NCI-H2107 (cell line): ENCODE data around the gene RAB3GAP1.
"Not testable (repeated sequence)": the region's sequence is repeated elsewhere in the genome, so short reads cannot be mapped to it uniquely, and the experiment has no call there.

Experiments used
- DNase-seq: peaks from one replicate; lab custom pipeline; 2025; lab: John Stamatoyannopoulos, UW

RAB3GAP1 gene

DNA sequence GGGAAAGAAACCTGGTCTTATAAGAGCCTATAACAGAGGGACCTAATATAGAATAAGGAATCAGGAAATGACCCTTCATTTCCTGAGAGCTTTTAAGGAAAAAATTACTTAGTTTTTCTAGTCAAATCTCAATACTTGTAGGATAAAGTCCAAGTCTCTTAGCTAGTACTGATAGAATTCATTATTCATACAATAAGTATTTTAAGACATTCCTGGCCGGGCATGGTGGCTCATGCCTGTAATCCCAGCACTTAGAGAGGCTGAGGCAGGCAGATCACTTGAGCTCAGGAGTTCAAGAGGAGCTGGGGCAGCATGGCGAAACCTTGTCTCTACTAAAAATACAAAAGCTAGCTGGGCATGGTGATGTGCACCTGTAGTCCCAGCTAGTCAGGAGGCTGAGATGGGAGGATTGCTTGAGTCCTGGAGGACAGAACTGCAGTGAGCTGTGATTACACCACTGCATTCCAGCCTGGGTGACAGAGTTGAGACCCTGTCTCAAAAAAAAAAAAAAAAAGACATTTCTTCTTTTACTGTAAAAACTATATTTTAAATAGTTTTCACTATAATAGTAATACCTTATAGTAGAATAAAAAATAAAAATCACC is 3.2 kb downstream of the RAB3GAP1 start:
- DNase-seq = no peak

DNA sequence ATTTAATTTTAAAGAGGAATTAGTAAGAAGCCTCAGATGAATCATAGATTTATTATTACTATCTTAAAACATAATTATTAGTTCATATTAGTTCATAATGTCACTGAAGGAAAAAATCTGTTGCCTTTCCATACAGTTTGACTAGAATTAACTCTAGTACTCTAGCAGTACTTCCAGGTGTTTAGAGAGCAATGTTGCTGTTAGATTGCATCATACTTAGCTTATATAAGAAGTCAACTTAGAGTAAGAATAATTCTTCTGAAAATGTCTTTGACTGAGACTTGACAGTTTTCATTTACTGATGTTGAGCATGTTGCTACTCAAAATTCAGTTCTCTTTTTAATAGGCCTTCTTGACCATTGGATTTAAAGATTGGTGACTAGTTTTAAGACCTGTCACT is 4.7 kb downstream of the RAB3GAP1 start:
- DNase-seq = no peak

DNA sequence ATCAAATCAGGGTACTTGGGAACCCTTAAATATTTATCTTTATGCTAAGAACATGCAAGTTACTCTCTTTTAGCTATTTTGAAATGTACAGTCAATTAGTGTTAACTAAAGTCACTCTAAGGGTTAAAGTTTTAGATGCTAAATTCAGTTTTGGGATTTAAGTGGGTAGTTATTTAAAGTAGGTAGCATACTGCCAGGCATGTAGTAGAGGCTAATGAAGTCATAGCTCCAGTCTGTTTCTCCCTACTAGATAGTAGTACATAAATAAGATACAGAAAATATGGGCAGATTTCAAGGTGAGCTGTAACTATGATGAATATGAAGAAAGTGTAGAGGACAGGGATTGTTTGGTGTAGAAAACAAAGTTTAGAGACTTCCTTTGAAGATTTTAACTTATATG is 7.5 kb downstream of the RAB3GAP1 start:
- no peak for DNase-seq

DNA sequence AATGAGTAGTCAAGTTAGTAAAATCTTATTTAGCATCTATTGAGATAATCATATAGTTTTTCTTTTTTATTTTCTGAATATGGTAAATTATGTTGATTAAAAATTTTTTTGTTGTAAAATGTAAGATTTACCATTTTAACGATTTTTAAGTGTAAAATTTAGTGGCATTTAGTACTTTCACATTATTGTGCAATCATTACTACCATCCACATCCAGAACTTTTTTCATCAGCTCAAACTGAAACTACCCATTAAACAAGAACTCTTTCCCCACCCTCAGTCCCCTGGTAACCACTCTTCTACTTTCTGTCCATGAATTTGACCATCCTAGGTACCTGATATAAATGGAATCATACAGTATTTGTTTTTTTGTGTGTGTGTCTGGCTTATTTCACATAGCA is 11.1 kb downstream of the RAB3GAP1 start:
- DNase-seq = no peak

DNA sequence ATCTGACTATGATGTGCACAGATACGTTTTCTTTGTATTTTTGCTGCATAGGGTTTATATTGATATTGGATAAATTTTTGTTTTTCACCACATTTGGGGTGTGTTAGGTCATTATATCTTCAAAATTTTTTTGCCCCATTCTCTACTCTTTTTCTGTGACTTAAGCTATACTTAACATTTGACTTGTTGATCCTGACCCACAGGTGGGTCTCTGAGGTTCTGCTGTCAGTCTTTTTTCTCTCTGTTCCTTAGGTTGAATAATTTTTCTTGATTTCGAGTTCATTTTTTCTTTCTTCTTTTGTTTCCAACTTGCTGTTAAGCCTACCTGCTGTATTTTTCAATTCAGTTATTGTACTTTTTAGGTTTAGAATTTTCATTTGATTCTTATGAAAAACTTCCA is 12.1 kb downstream of the RAB3GAP1 start:
- no peak for DNase-seq

DNA sequence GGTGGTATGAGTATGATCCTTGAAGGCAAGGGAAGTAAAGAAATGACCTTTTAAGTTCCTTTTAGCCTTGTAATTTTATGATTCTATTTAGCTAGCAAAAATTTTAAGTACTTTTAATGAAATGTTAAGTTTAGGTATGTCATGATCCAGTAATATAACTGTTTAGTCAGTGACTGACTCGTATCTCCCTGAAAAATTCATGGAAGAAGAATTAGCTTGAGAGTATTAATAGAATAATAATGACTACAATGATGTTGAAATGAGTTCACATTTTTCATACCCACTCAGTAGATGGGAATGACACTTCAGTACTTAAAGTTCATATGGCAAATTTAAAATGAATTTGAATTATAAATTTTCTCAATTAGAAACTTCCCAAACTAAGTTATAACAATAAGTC is 14.6 kb downstream of the RAB3GAP1 start:
- DNase-seq = no peak

DNA sequence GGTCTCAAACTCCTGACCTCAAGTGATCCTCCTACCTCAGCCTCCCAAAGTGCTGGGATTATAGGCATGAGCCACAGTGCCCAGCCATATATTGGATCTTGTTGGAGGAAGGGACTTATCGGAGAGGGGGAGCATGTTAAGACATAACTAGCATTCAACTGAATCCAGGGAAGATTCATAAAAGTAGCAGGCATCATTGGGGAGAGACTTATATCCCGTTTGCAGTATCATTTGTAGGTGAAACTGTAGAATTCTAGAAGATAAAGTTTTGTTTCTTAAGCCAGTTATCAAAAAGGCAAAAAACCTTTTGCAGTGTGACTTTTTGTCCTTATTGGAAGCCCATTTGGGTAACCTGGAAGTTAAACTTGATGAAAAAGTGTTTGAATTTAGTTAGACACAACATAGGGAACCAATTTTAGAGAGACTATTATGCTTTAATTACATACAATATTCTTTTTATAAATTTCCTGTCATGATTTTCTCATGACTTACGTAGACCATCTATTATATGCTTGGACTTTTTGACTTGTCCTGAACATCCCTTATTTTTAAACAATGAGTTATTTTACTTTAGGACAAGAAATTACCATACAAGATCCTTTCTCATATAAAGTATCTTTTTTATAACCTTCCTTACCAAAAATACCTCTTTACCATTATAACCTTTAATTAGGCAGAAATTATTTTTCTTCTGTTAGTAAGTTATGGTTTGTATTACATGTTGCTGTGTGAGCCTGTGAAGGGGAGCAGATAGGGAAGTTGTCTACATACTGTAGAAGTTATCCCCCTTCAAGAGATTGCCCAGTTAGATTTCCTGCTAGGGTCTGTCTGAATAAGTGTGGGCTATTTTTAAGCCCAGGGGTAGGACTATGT is 20.3 kb downstream of the RAB3GAP1 start:
- no peak for DNase-seq

DNA sequence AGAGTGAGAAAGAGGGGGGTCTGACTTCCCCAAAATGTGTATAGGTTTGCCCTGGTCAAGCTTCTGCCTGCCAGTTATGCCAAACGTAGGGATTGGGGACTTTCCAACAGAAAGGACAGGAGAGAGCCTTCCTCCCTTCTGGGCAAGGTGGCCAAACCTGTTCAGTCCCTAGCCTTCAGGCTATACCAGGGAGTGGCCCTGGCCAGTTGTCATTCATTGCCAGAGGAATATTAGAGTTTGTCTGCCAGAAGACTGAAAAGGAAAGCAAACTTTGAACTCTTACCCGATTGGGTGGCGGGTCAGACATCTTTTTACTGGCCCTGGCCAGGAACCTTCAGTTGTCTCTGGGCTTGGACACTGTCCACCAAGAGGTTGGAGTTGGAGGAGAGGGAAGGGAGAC is 22.1 kb downstream of the RAB3GAP1 start:
- no peak for DNase-seq

DNA sequence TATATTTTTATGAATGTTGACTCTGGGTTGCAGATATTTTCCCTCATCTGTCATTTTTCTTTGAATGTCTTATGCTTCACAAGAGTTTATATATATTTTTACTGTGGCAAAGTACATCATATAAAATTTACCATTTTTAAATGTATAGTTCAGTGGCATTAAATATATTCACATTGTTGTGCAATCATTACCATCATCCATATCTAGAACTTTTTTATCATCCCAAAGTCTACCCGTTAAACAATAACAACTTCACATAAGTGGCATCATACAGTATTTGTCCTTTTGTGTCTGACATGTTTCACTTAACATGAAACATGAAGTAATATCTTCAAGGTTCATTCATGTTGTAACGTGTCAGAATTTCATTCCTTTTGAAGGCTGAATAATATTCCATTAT is 24.5 kb downstream of the RAB3GAP1 start:
- no peak for DNase-seq

DNA sequence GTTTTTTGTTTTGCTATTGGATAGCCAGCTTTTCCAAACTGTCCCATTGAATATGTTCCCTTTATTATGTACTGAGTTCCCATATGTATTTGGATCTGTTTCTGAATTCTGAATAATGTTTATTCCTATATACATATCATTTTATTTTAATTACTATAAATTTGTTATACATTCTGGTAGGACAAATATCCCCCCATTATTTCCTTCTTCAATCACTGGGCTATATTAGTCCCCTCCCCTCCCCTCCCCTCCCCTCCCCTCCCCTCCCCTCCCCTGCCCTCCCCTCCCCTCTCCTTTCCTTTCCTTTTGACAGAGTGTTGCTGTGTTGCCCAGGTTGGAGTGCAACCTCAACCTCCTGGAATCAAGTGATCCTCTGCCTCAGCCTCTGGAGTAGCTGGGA is 26.3 kb downstream of the RAB3GAP1 start:
- DNase-seq = no peak

DNA sequence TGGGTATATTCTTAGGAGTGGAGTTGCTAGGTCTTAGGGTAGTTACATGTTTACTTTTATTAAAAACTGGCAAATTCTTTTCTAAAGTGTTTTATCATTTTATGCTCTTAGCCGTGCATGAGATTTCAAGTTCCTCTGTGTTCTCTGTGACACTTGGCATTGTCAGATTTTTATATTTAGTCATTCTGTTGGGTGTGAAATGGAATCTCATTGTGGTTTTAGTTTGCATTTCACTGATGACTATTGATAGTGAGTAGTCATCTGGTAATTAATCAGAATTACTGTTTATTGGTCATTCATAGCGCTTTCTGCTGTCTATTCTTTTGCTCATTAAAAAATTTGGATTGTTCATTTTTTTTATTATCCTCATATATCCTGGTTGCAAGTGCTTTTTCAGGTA is 34.1 kb downstream of the RAB3GAP1 start:
- no peak for DNase-seq

DNA sequence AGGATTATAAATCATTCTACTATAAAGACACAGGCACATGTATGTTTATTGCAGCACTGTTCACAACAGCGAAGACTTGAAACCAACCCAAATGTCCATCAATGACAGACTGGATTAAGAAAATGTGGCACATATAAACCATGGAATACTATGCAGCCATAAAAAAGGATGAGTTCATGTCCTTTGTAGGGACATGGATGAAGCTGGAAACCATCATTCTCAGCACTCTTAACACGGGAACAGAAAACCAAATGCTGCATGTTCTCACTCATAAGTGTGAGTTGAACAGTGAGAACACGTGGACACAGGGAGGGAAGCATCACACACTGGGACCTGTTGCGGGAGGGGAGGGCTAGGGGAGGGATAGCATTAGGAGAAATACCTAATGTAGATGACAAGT is 37.5 kb downstream of the RAB3GAP1 start:
- not testable (repeated sequence) for DNase-seq

DNA sequence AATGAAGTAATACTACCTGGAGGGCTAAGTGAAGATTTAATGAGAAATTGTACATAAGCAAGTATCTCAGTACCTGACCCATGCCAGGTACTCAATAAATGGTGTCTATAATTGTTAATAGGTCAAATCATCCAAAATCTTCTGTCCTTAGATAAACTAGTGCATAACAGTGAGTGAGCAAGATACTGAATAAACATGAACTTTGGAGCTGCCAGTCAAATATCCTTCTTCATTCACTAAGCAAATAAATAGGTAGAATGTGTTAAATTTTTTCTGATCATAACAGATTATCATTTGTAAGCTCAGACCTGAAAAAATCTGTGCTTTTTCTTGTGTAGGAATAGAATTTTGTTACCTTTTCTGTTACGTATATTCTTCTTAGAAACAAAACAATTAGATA is 39.6 kb downstream of the RAB3GAP1 start:
- DNase-seq = no peak

DNA sequence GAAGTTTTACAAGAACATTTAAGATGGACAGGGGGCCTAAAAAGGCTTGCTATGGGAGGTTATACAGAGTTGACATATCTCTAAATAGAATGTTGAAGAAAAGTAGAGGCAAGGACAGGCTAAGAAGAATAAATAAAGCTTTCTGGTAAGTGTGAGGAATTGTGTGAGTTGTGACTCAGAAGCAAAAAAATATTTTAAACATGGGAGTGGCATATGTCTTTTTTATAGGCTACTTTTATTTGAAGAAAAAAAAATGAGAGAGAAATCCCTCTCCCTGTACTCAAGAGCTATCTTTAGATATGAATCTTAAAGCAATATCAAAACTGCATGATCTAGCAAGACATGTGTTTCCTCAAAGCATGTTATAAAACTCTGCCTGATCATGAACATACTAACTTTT is 41.1 kb downstream of the RAB3GAP1 start:
- DNase-seq = no peak

DNA sequence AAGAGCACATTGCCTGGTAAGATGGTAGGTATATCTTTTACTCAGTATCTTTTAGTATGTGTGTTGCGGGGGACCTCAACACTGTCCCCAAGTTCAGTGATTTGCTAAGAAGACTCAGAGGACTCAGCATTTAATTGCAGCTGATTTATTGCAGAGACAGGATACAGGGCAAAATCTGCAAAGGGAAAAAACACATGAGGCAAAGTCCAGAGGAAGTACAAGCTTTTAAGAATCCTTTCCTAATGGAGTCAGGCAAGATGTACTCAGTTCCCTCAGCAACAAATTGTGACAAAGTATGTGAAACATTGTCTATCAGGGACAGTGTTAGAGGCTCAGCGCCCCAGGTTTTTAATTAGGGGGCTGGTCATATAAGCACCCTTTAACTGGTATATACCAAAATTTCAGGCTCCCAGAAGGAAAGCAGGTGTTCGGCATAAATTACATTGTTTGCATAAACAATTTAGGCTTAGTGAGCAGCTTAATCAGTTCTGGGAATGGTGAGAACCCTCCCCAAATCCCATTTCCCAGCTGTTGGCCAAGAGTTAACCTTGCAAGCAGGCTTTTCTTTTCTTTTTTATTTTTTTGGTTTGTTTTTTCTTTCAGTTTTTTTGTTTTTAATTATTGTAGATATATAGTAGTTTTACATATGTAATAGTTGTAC is 41.7 kb downstream of the RAB3GAP1 start:
- DNase-seq = no peak

DNA sequence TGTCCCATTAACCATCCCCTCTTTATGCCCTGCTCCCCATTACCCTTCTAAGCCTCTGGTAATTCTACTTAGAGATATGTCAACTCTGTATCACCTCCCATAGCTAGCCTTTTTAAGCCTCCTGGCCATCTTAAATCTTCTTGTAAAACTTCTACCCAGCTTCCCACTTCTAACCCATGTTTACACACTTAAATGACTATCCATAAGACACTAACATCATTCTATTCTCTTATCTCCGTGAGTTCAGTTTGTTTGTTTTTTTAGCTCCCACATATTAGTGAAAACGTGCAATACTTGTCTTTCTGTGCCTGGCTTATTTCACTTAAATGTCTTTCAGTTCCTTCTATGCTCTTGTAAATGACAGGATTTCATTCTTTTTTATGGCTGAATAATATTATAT is 42.4 kb downstream of the RAB3GAP1 start:
- no peak for DNase-seq

DNA sequence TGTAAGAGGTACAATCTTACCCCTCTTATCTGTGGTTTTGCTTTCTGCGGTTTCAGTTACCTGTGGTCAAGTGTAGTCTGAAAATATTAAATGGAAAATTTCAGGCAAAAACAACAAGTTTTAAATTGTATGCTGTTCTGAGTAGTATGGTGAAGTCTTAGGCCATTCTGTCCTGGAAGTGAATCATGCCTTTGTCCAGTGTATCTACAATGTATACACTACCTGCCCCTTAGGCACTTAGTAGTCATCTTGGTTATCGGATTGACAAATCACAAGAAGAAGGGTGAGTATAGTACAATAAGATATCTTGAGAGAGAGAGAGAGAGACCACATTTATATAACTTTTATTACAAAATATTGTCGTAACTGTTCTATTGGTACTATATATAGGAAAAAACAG is 43.5 kb downstream of the RAB3GAP1 start:
- DNase-seq = no peak

DNA sequence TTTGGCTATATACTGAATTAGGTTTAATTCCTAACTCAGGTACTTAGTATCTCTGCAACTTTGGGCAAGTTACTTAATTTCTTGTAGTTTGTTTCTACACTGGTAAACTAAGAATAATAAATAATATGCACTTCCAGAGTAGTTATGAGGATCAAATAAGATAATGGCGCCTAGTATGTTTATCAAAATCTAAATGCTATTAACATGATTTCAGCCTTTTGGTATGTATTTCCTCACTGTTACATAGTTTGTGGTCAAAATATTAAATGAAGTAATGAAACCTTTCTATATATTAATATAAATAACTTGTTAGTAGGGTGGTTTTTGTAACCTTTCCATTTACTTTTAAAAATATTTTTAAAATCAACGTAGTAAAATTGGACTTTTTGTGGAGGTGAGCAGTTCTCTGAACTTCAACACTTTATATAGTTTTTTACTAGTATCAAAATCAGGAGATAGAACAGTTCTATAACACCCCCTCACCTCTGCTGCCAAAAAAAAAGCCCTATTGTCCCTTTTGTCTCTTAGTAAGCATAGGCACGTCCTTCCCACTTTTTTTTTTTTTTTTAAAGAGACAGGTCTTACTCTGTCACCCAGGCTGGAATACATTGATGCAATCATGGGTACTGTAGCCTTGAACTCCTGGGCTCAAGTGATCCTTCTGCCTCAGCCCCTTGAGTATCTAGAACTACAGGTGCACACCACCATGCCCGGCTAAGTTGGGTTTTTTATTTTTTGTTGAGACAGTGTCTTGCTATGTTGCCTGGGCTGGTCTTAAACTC is 44.8 kb downstream of the RAB3GAP1 start:
- DNase-seq = no peak

DNA sequence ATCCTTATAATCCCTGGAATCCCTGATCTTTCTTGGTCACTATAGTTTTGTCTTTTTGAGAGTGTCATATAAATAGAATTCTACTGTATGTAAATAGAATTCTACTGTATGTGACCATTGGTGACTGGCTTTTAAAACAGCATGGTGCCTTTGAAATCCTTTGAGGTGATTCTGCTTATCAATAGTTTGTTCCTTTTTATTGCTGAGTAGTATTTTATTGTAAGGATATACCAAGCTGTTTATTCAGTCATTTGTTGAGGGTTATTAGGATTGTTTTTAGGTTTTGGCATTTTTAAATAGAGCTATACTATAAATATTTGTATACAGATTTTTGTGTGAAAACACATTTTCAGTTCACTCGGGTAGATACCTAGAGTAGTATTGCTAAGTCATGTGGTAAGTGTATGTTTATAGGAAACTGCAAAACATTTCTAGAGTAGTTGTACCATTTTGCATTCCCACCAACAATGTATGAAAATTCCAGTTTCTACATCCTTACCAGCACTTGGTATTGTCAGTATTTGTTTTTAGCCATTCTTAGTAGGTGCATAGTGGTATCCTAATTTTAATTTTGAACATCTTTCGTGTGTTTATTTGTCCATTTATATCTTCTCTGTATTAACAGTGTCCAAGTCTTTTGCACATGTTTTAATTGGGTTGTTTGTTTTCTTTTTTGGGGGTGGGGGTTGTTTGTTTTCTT is 45.6 kb downstream of the RAB3GAP1 start:
- DNase-seq = no peak

DNA sequence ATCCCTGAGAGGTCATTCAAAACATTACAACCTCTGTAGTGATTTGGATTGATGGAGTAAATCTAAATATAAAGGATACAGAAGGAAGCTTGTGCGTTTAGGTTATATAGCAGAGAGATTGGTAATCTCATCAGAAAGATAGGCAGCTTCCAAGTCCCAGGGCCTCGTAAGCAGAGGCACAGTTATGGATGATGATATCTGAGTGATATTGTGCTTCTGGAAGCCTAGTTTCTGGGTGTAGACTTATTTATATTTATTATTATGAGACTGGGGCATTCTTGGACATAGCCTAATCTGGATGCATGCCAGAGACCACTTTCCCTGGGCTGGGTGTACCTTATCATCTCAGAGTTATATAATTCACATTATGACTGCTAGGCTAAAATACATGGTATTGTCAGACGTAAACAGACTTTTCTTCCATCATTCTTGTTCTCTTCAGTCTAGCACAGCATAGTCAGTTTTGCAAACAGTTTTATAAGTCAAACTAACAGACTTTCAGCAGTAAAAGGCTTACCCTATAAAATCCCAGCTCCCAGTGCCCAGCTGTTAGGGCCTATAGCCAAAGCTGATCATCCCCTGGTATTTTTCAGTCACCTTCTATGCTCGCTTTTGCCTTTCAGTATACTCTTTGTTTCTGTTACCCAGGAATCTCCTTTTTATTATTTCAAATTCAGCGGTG is 47.9 kb downstream of the RAB3GAP1 start:
- no peak for DNase-seq

DNA sequence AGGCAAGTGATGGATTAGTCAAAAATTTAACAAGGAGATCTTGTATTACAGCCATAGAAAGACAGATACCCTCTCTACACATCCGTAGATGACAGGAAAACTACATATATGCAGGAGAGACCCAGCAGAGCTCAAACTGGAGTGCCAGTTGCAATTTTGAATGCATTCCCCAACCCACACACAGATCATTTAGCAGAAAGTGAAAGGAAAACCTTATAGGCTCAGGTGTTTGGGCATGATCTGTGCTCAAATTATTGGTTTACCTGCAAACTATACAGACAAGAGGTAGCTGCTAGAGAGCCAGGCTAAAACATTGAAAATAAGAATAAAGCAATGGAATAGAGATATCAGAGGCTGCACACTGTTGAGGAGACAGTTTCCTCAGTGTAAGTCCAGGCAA is 51.8 kb downstream of the RAB3GAP1 start:
- DNase-seq = no peak
